ENCODE measurements around the gene NTM.
"Not testable (repeated sequence)": the region's sequence is repeated elsewhere in the genome, so short reads cannot be mapped to it uniquely, and the experiment has no call there.

The NTM gene

GRCh38 chr11:132301900-132302299, 931.5 kb downstream of the NTM start:
- DNase-seq: no peak

GRCh38 chr11:132307309-132308020, 937.0 kb downstream of the NTM start:
- DNase-seq: no peak

- DNase-seq: no peak
Observed at GRCh38 chr11:132310390-132311375, 940.3 kb downstream of the NTM start.

GRCh38 chr11:132311703-132312102, 941.3 kb downstream of the NTM start:
- no peak for DNase-seq

- no peak for DNase-seq
Observed at GRCh38 chr11:132312161-132312560, 941.7 kb downstream of the NTM start.

GRCh38 chr11:132312701-132313111, 942.3 kb downstream of the NTM start:
- peak; percentile 0 to 5 for DNase-seq

GRCh38 chr11:132314911-132315455, 944.6 kb downstream of the NTM start:
- no peak for DNase-seq

GRCh38 chr11:132315696-132316095, 945.3 kb downstream of the NTM start:
- DNase-seq: no peak

- DNase-seq: no peak
Observed at GRCh38 chr11:132318421-132319157, 948.2 kb downstream of the NTM start.

- DNase-seq: not testable (repeated sequence)
Observed at GRCh38 chr11:132319419-132319818, 949.0 kb downstream of the NTM start.

GRCh38 chr11:132330515-132330914, 960.1 kb downstream of the NTM start:
- no peak for DNase-seq

- DNase-seq: no peak
Observed at GRCh38 chr11:132332521-132332920, 962.1 kb downstream of the NTM start.

GRCh38 chr11:132334769-132335280, 964.4 kb downstream of the NTM start:
- DNase-seq: no peak

GRCh38 chr11:132335311-132335710, 964.9 kb downstream of the NTM start:
- no peak for DNase-seq

- DNase-seq: no peak
Observed at GRCh38 chr11:132336781-132337535, 966.5 kb downstream of the NTM start.

GRCh38 chr11:132337819-132338416, 967.5 kb downstream of the NTM start:
- DNase-seq: no peak

- no peak for DNase-seq
Observed at GRCh38 chr11:132342408-132342807, 972.0 kb downstream of the NTM start.

GRCh38 chr11:132343445-132344175, 973.2 kb downstream of the NTM start:
- DNase-seq: no peak

- no peak for DNase-seq
Observed at GRCh38 chr11:132346558-132347148, 976.2 kb downstream of the NTM start.

Measured in AML-193 (cell line).